Nephron progenitor cell (in vitro differentiated cells): ENCODE results near the gene MTHFD1L.

Experiments used
- DNase-seq: peaks from one replicate; pipeline ENCODE4 v3.0.0; 2021
- H3K27ac Mint-ChIP-seq: 2 replicates; pipeline ENCODE4 v1.8.0; 2021; ENCODE audit warnings: mild to moderate bottlenecking, moderate library complexity, mixed read lengths
- H3K27me3 Mint-ChIP-seq: 2 replicates; pipeline ENCODE4 v1.8.0; 2021; ENCODE audit warnings: mild to moderate bottlenecking, low read depth, mixed read lengths; ENCODE audit not compliant: poor library complexity
- H3K36me3 Mint-ChIP-seq: 2 replicates; pipeline ENCODE4 v1.8.0; 2021; ENCODE audit warnings: low read depth, mixed read lengths
- H3K4me1 Mint-ChIP-seq: 2 replicates; pipeline ENCODE4 v1.8.0; 2021; ENCODE audit warnings: mixed read lengths
- H3K4me3 Mint-ChIP-seq: 2 replicates; pipeline ENCODE4 v1.8.0; 2021; ENCODE audit warnings: mild to moderate bottlenecking, moderate library complexity, mixed read lengths
- H3K9me3 Mint-ChIP-seq: 2 replicates; pipeline ENCODE4 v1.8.0; 2021; ENCODE audit warnings: mild to moderate bottlenecking, moderate library complexity, mixed read lengths
- CTCF ChIP-seq: fragments of 200-600 bp; sonication (generic); IDR thresholded peaks from 2 replicates; pipeline ENCODE4 v1.5.0; 2021; ENCODE audit warnings: antibody characterized with exemption

MTHFD1L gene

DNA sequence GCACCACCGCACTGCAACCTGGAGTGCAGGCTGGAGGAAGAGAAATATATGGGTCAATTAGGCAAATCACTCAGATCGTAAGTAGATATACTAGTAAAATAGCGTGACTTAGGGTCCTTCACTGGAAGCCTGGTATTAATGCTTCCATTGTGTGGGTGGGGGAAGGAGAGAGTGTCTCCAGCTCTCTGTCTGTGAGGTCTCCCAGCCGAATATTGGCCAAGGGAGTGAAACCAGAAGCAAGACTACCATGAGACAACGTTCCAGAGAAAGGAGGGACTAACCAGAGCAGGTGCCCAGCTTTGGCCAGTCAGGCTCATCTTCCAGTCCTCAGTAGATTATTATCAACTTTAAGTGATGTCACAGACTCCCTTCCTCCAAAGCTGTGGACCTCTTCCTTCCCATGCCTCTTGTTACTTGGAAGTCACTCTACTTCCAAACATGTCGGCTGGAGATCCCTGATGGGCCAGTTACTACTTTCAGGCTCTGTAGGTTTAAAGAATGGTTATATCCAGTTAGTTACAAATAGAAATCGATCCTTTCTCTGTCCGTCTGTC, 28.8 kb downstream of the MTHFD1L start:
- Mint-ChIP-seq H3K4me1 (peaks cover 40% of the 10 kb centered on the region), H3K27me3 (no peaks in the 10 kb centered on the region), H3K27ac (peak overlapping the region; percentile 61), H3K4me3 (no peak overlapping the region), H3K9me3 (no peaks in the 10 kb centered on the region), H3K36me3 (peaks cover 26% of the 10 kb centered on the region)
- TF ChIP-seq CTCF, result no peak
- DNase-seq, result no peak

DNA sequence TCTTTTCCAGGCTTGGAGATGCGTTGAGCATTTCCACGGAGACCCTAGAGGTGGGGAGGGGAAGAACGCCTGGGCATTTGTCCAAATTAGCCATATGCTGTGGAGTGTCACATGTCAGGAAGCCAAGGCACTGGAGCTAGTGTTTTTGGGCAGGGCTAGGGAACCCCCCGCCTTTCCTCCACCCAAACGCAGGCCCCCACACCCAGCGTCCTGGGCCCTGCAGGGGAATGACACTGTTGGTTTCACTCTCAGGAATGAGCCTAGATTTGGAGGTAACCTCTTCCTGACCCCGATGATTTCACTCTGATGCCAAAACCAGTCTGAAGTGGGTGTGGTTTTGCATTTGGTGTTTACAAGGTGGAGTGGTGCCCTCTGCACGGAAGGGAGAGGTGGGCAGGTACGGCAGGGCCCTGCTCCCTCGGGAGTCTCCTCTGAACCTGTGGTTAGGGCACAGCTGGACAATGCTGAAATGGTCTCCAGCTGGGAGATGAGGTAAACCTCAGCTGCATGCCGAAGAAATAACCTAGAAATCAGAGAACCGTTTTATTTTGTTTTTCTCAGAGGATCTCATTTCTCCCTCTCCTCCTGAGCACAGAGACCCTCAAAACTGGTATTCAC, 29.5 kb downstream of the MTHFD1L start:
- H3K27me3 Mint-ChIP-seq, result no peaks in the 10 kb centered on the region
- no peaks in the 10 kb centered on the region for H3K9me3 Mint-ChIP-seq
- DNase-seq, result no peak
- H3K27ac Mint-ChIP-seq, result peak overlapping the region; percentile 42
- peaks cover 40% of the 10 kb centered on the region for H3K4me1 Mint-ChIP-seq
- TF ChIP-seq CTCF, result no peak
- H3K4me3 Mint-ChIP-seq, result no peak overlapping the region
- H3K36me3 Mint-ChIP-seq, result peaks cover 24% of the 10 kb centered on the region

DNA sequence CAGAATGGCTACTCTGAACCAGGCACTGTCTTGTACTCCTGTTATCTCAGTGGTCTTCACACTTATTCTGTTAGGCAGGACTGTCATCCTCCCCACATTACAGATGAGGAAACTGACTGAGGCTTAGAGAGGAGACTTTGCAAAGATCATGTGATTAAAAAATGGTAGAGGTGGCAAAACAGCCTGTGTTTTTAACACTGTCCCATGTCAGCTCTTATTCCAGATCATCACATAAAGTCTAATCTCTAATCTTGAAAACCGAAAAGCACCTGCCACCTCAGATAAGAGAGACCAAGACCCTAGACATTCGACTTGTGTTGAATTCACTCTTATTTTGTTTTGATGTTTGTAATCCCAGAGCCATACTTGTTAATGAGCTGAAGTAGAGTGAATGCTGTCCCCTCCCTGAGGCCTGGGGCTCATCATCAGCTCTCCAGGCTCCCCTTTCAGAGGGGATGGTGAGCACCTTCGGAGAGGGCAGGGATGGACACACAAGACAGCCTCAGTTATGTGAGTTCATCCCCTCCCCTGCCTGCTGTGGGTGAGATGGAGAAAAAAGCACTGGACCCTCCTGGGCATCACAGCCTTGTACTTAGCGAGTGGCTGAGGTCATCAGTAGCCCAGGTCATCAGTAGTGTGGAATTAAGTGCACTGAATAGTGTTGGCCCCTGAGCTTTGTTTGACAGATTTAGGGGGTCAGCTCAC, 30.6 kb downstream of the MTHFD1L start:
- Mint-ChIP-seq H3K4me1 (peaks cover 40% of the 10 kb centered on the region), H3K27me3 (no peaks in the 10 kb centered on the region), H3K36me3 (peaks cover 22% of the 10 kb centered on the region), H3K4me3 (no peak overlapping the region), H3K27ac (no peak overlapping the region), H3K9me3 (no peaks in the 10 kb centered on the region)
- DNase-seq, result no peak
- no peak for TF ChIP-seq CTCF

GRCh38 chr6:150897400-150897943, 32.0 kb downstream of the MTHFD1L start:
- TF ChIP-seq CTCF, result no peak
- Mint-ChIP-seq H3K27me3 (no peaks in the 10 kb centered on the region), H3K36me3 (peaks cover 22% of the 10 kb centered on the region), H3K4me3 (no peak overlapping the region), H3K27ac (no peak overlapping the region), H3K4me1 (peaks cover 39% of the 10 kb centered on the region), H3K9me3 (no peaks in the 10 kb centered on the region)
- no peak for DNase-seq

- H3K27me3 Mint-ChIP-seq, result no peaks in the 10 kb centered on the region
- DNase-seq, result no peak
- no peak overlapping the region for H3K27ac Mint-ChIP-seq
- no peaks in the 10 kb centered on the region for H3K9me3 Mint-ChIP-seq
- H3K36me3 Mint-ChIP-seq, result peaks cover 22% of the 10 kb centered on the region
- no peak overlapping the region for H3K4me3 Mint-ChIP-seq
- no peak for TF ChIP-seq CTCF
- H3K4me1 Mint-ChIP-seq, result peaks cover 35% of the 10 kb centered on the region
These were observed 33.1 kb downstream of the MTHFD1L start for GRCh38 chr6:150898399-150899170.
